B cell (primary cell): Measurements from ENCODE around the gene IRF2BP1. TPM values are rescaled to one million over a fixed set of nuclear protein-coding genes. Genes with fewer than 3 reads are reported as not detected.

Experiments
- ATAC-seq: fragments of 200-7000 bp; cut with Tn5 transposase; one replicate; pipeline ENCODE4 v1.10.0; 2021; ENCODE audit warnings: low read depth, mild to moderate bottlenecking, moderate number of reproducible peaks, moderate library complexity
- CTCF ChIA-PET: fragments of 350-600 bp; sonication (Branson Sonifier 250); formaldehyde crosslinking; loops from one replicate; lab custom pipeline; 2021; ENCODE audit warnings: antibody characterized with exemption, inconsistent platforms; lab: Charles Lee
- POLR2A ChIA-PET: fragments of 350-600 bp; sonication (Branson Sonifier 250); formaldehyde crosslinking; loops from one replicate; lab custom pipeline; 2021; ENCODE audit warnings: antibody characterized with exemption; lab: Charles Lee
- DNase-seq: peaks from one replicate; pipeline ENCODE4 v3.0.0; 2013
- H2AFZ ChIP-seq: 2 replicates; pipeline ENCODE4 v1.6.1; 2012; ENCODE audit warnings: mild to moderate bottlenecking, low read depth, low read length; ENCODE audit not compliant: insufficient read depth, poor library complexity, severe bottlenecking
- H3K27ac ChIP-seq, 2 donors: 1 replicate in 1 of 2; 2 replicates in 1 of 2; pipeline ENCODE4 v1.5.1; 2012 to 2013; ENCODE audit warnings: low read length in 2 of 2, mild to moderate bottlenecking in 2 of 2, moderate library complexity in 1 of 2
- H3K27me3 ChIP-seq, 4 experiments: fragments of 200-600 bp in 1 of 4; sonication (generic) in 1 of 4; replicated peaks in 1 of 4; 1 replicate in 2 of 4; 2 replicates in 2 of 4; pipeline versions ENCODE4 v1.6.1 to v1.7.0; 2013 to 2016; ENCODE audit warnings: low read length in 3 of 4, mild to moderate bottlenecking in 2 of 4, mixed read lengths in 1 of 4, moderate library complexity in 1 of 4; ENCODE audit not compliant: insufficient read depth in 4 of 4, control insufficient read depth in 3 of 4; ENCODE audit errors: control extremely low read depth in 1 of 4
- H3K36me3 ChIP-seq, 2 experiments: replicated peaks in 1 of 2; 1 replicate in 1 of 2; 2 replicates in 1 of 2; pipeline versions ENCODE4 v1.6.1 to v1.7.1; 2013; ENCODE audit warnings: low read length in 1 of 2; ENCODE audit not compliant: insufficient read depth in 2 of 2, control insufficient read depth in 1 of 2; ENCODE audit errors: control extremely low read depth in 1 of 2, extremely low read depth in 1 of 2
- H3K4me1 ChIP-seq, 2 donors: fragments of 200-600 bp in 1 of 2; sonication (generic) in 1 of 2; 1 replicate in 1 of 2; 2 replicates in 1 of 2; pipeline versions ENCODE4 v1.5.1 to v1.6.1; 2013 to 2017; ENCODE audit warnings: low read length in 2 of 2; ENCODE audit not compliant: control insufficient read depth in 2 of 2, insufficient read depth in 2 of 2
- H3K4me2 ChIP-seq: replicated peaks from 2 replicates; pipeline ENCODE3; 2012; ENCODE audit warnings: mild to moderate bottlenecking, low read depth, low read length; ENCODE audit not compliant: poor library complexity, severe bottlenecking
- H3K4me3 ChIP-seq, 5 experiments: fragments of 200-600 bp in 1 of 5; sonication (generic) in 1 of 5; 1 replicate in 3 of 5; 2 replicates in 2 of 5; pipeline versions ENCODE4 v1.5.1 to v1.7.0; 2011 to 2016; ENCODE audit warnings: low read length in 4 of 5, mild to moderate bottlenecking in 4 of 5, low read depth in 2 of 5, control low read depth in 1 of 5, moderate library complexity in 1 of 5; ENCODE audit not compliant: insufficient read depth in 1 of 5; ENCODE audit errors: control extremely low read depth in 1 of 5, extremely low read depth in 1 of 5
- H3K79me2 ChIP-seq: fragments of 200-600 bp; sonication (generic); one replicate; pipeline ENCODE4 v1.6.0; 2016; ENCODE audit warnings: low read length; ENCODE audit not compliant: control insufficient read depth, insufficient read depth
- H3K9ac ChIP-seq: fragments of 200-600 bp; sonication (generic); 2 replicates; pipeline ENCODE4 v1.6.1; 2017; ENCODE audit warnings: mild to moderate bottlenecking, low read length, moderate library complexity
- H3K9me3 ChIP-seq, 3 donors: one replicate each; pipeline versions ENCODE4 v1.6.1 to v1.7.1; 2013; ENCODE audit warnings: low read length in 2 of 3; ENCODE audit not compliant: control insufficient read depth in 2 of 3, insufficient read depth in 1 of 3; ENCODE audit errors: control extremely low read depth in 1 of 3
- H4K20me1 ChIP-seq: 2 replicates; pipeline ENCODE4 v1.6.0; 2012; ENCODE audit warnings: mild to moderate bottlenecking, low read length; ENCODE audit not compliant: insufficient read depth, control insufficient read depth, poor library complexity, severe bottlenecking
- H3K27ac Mint-ChIP-seq: one replicate; pipeline ENCODE4 v1.8.0; 2021; ENCODE audit warnings: mixed read lengths
- H3K27me3 Mint-ChIP-seq: one replicate; pipeline ENCODE4 v1.8.0; 2021; ENCODE audit warnings: mixed read lengths
- H3K4me1 Mint-ChIP-seq: one replicate; pipeline ENCODE4 v1.8.0; 2021; ENCODE audit warnings: mixed read lengths
- H3K4me3 Mint-ChIP-seq: one replicate; pipeline ENCODE4 v1.8.0; 2021; ENCODE audit warnings: mixed read lengths
- H3K9me3 Mint-ChIP-seq: one replicate; pipeline ENCODE4 v1.8.0; 2022; ENCODE audit warnings: mixed read lengths; ENCODE audit not compliant: insufficient read depth
- CTCF ChIP-seq: fragments of 200-600 bp; IDR thresholded peaks from one replicate; pipeline ENCODE4 v1.8.0; 2022; ENCODE audit warnings: antibody characterized with exemption, mild to moderate bottlenecking
- EZH2 ChIP-seq: IDR thresholded peaks from 2 replicates; pipeline ENCODE4 v1.6.1; 2012; ENCODE audit warnings: borderline replicate concordance, low read depth, mild to moderate bottlenecking, moderate library complexity, low read length; ENCODE audit not compliant: insufficient read depth, poor library complexity, severe bottlenecking
- WGBS: methylation state at CpG from one replicate; pipeline ENCODE4 v1.1.5; 2013; ENCODE audit warnings: missing lambda C conversion rate; ENCODE audit not compliant: insufficient coverage; 5-methylcytosine and 5-hydroxymethylcytosine counted together
- intact Hi-C: fragments of 100-400 bp; cut with micrococcal nuclease; formaldehyde crosslinking; loops from one replicate; pipeline ENCODE4 v1.10.0; 2022
- polyA plus RNA-seq: library from polyadenylated mRNA; depleted of rRNA; stranded (reverse); fragments of >200 nt; gene quantifications from 2 replicates; pipeline ENCODE4 v1.2.3, GENCODE V29; 2012
- total RNA-seq, 2 donors: library from RNA; stranded (reverse); fragments of 120-200 nt in 1 of 2; gene quantifications; 1 replicate in 1 of 2; 2 replicates in 1 of 2; pipeline versions ENCODE4 v1.2.3 to v1.2.4, GENCODE V29; 2013 to 2022

Gene IRF2BP1
- total and polyA plus RNA-seq, 2 donors (not counting 1 experiment from before 2014, with no cell fraction given): 14.9 to 33.9 TPM

GRCh38 chr19:45863840-45864628, 21.9 kb downstream of the IRF2BP1 start, which contains the start of gene FOXA3:
FOXA3 (plus strand) TSS chr19:45864326; CDS start chr19:45864457, 131 bp downstream.
- H3K4me1 ChIP-seq: peaks cover 27 to 33% of the 10 kb centered on the region in 2 donors
- peaks cover 0 to 13% of the 10 kb centered on the region in 2 experiments for H3K36me3 ChIP-seq
- H3K27me3 ChIP-seq: peaks cover 0 to 14% (median 6%) of the 10 kb centered on the region in 4 experiments
- peak within 1 kb of the TSS; percentile 62 to 87 (median 81) for H3K4me3 ChIP-seq
- peaks cover 33% of the 10 kb centered on the region for H3K79me2 ChIP-seq
- H3K4me3 Mint-ChIP-seq: peak within 1 kb of the TSS; percentile 91
- intact Hi-C loops: loop anchor here (1.0 to 2.0 kb wide), 10 partner anchors 22 to 987 kb away; partner anchors contain the start of genes AP2S1, CCDC61, DMWD and FBXO46
- WGBS: 3% methylated on average over 71 of the region's 71 CpGs
- peak within 1 kb of the TSS in 1 of 2 donors; percentile 95 for H3K27ac ChIP-seq
- DNase-seq: peak; percentile 70
- peaks cover 32% of the 10 kb centered on the region for H3K4me1 Mint-ChIP-seq
- peak within 1 kb of the TSS; percentile 95 for H3K4me2 ChIP-seq
- peak within 1 kb of the TSS; percentile 77 for H3K9ac ChIP-seq
- peak within 1 kb of the TSS; percentile 98 for H3K27ac Mint-ChIP-seq
- ChIA-PET POLR2A (interaction anchor here (0.6 to 2.0 kb wide), 11 partner anchors 18 to 737 kb away, joined by 3 to 9 read pairs (median 4); partner anchors contain the start of genes IRF2BP1, MYPOP, QPCTL and SIX5), CTCF (interaction anchor here (1.0 to 3.0 kb wide), 9 partner anchors 16 to 172 kb away, joined by 3 to 24 read pairs (median 8); partner anchors contain the start of genes IRF2BP1, MYPOP, SIX5 and SNRPD2)
- H3K9me3 Mint-ChIP-seq: no peaks in the 10 kb centered on the region
- peaks cover 0 to 4% (median 0%) of the 10 kb centered on the region in 3 donors for H3K9me3 ChIP-seq
- ATAC-seq: no peak
- peaks cover 10% of the 10 kb centered on the region for H3K27me3 Mint-ChIP-seq
- H4K20me1 ChIP-seq: peaks cover 1% of the 10 kb centered on the region
- H2AFZ ChIP-seq: peak within 1 kb of the TSS; percentile 86
- TF ChIP-seq CTCF: peak; percentile 73
- peak; percentile 69 for TF ChIP-seq EZH2
